HG02623 (cell line): ENCODE results near the gene AFAP1L2.

ENCODE experiments used
- ATAC-seq: cut with Tn5 transposase; IDR thresholded peaks from one replicate; pipeline ENCODE4 v1.9.1; 2021; ENCODE audit warnings: moderate library complexity; ENCODE audit not compliant: unreplicated experiment

The AFAP1L2 gene

DNA sequence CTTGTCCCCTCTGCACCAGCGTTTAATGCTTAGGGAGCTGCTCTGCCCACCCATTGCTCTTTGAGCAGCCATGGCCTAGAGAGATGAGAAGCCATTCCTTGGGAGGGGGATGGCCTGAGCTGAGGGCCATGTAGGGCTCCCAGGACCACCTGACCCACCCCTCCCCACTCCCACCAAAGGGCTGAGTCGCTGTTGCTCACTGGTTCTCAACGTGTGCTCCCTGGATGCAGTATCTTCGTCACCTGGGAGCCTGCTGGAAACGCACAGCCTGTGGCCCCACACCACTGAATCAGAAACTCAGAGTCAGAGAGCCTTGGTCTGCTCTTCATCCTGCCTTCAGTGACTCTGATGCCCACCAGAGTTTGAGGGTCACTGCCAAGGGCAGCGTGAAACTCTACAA lies 128.2 kb downstream of the AFAP1L2 start:
- no peak for ATAC-seq

DNA sequence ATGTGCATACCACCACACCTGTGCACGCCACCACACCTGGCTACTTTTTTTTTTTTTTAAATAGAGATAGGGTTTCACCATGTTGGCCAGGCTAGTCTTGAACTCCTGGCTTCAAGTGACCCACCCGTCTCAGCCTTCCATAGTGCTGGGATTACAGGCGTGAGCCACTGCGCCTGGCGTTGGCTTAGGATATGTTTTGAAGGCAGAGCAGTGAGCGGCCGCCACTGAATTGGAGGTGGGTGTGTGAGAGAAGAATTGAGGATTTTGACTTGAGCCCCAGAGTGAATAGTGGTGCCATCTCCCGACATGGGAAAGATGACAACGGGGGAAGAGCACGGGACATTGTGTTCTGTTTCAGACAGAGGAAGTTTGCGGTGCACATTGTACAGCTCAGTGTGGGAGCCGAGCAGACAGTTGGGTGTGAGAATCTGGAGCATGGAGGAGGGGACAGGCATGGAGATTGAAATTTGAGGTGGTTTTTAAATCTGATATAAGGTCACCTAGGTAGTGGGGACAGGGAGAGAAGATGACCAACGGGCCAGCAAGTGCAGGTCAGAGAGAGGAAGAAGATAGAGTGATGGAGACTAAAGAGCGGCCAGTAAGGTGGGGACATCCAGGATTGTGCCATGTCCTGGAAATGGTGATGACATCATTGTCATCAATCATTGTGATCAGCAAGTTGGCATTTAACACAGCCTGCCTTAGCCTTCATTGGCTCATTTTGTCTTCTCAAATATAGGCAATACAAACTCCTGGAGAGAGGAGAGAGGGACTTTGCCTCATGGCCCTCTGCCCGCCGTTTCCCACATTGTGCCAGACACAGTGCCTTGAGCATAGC lies 129.5 kb downstream of the AFAP1L2 start:
- no peak for ATAC-seq

DNA sequence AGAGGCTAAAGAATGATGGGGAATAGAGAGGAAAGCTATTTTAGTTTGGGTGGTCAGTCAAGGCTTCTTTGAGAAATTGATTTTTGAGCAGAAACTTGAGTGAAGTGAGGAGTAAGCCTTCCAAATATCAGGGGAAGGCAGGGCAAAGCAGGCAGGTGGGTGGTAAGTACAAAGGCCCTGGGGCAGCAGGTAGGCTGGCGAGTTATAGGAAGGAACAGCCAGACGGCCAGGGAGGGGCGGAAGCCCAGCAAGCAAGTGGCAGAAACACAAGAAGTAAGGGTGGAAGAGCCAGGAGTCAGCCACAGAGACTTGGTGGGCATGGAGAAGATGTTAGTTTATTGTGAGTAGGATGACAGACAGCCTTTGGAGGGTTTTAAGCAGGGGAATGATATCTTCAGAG lies 130.4 kb downstream of the AFAP1L2 start:
- no peak for ATAC-seq

- no peak for ATAC-seq
Measured at GRCh38 chr10:114272696-114273095, 131.6 kb downstream of the AFAP1L2 start.

- no peak for ATAC-seq
Measured at GRCh38 chr10:114271779-114272167, 132.5 kb downstream of the AFAP1L2 start.

DNA sequence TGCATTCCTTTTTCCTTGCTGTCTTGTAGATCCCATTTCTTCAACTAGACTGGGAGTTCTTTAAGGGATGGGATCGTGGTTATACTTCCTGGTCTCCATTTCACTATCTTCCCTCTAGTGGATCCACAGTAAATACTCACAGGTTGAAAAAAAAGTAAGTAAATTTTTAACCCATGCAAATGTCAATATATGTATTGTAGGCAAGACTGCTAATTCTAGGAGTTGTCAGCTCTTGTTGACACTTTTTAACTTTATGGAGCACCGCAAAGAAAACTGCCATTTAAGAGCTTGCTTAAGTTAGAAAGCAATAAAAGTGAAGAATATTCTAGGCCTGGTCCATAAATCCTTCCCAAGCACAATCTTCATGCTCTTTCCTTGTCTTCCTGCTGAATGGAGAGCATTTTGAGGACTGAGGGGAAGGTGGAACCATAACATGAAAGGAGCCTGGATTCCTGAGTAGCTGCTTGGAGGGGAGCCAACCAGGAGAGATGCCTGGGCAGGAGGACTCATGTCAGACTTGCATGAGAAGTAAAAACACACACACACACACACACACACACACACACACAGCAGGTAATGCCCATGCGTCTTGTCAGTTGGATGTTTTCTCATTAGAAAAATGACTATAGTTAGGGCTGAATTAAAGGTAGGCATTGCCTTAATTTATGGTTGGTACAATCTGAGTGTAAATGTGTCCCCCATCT lies 133.1 kb downstream of the AFAP1L2 start:
- no peak for ATAC-seq

GRCh38 chr10:114266521-114266920 lies 137.8 kb downstream of the AFAP1L2 start:
- ATAC-seq: no peak

- ATAC-seq: no peak
Measured at GRCh38 chr10:114265392-114266053, 138.8 kb downstream of the AFAP1L2 start.

GRCh38 chr10:114262496-114262895 lies 141.8 kb downstream of the AFAP1L2 start:
- ATAC-seq: no peak

DNA sequence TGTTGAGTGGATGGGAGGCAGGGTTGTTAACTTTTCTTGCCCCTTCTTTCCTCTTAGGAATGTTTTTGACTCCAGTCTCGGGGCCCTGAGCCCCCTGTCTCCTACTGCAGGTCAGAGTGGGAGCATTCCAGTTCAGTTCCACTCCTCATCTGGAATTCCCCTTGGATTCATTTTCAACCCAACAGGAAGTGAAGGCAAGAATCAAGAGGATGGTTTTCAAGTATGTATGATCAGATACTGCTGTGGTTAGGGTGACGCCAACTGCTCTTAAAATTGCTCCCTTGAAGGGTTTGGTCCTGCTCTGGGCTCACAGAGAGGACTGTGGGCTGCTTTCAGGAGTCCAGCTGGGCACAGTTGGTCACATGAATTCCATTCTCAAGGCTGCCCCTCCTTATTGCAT lies 143.2 kb downstream of the AFAP1L2 start:
- no peak for ATAC-seq

GRCh38 chr10:114260366-114260765 lies 143.9 kb downstream of the AFAP1L2 start:
- ATAC-seq: no peak

- no peak for ATAC-seq
Measured at GRCh38 chr10:114259824-114260223, 144.5 kb downstream of the AFAP1L2 start.

DNA sequence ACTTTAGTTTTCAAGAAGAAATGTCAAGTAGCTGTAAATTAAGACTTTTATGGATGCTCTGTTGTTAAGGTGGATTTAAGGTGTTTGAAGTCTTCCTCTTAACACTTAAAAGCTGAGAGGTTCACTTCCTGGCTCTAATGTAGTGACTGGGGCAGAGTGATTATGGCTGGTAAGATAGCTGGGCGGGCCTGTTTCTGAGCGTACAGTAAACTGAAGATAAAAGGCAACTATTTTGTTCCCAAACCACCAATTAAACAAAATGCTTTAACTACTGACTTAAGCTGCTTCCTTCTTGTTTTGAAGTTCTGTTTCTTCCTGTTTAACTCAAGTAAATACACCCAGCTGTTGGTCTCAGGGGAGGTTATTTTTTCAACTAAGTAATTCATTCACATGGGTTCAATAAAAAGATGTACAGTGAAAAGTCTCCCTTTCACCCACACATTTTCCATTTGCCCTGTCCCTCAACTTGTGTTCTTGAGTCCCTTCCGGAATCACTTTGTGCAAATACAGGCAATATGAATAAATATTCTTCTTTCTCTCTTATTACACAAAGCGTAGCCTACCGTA lies 145.9 kb downstream of the AFAP1L2 start:
- no peak for ATAC-seq

- no peak for ATAC-seq
Measured at GRCh38 chr10:114257498-114257897, 146.8 kb downstream of the AFAP1L2 start.

GRCh38 chr10:114256822-114257221 lies 147.5 kb downstream of the AFAP1L2 start:
- ATAC-seq: no peak

DNA sequence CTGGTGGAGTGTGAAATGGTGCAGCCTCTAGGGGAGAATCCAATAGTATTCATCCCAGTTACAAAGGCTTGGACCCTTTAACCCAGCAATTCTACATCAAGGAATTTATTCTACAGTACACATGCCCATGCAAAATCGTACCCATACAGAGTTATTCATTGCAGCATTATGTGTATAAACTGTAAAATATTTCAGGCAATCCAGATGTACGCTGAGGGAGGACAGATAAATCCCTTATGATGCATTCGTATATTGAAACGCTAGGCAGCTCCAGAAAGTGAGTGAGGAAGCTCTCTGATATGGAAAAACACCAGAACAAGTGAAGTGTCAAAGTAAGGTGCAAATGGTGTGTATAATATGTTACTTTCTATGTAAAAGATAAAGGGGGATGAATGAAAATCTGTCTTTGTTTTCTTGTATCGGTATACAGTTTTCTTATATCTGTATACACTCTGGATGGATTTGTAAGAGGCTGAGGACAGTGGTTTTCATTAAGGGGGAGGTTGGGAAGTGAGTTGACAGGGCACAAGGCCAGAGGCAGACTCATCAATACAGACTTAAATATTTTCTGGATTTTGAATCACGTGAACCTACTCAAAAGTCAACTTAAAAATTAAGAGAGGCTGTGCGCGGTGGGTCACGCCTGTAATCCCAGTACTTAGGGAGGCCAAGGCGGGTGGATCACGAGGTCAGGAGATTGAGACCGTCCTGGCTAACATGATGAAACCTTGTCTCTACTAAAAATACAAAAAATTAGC lies 148.1 kb downstream of the AFAP1L2 start:
- no peak for ATAC-seq

GRCh38 chr10:114255227-114255626 lies 149.1 kb downstream of the AFAP1L2 start:
- no peak for ATAC-seq

DNA sequence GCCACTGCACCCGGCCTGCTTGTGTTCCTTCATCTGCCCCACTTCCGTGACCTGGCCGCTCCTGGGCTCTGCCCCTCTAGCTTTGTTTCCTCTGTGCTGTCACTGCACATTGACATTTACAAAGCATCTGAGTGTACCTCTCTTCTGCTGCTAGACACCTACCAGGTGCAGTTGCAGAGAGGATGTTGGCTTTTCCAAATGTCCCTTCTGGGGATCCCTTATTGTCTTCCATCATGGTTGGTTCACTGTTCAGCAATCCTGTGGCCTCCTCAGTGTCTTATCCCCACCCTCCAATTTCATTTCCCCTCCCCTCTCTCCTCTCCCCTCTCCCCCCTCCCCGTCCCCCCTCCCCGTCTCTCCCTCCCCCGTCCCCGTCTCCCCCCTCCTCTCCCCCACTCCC lies 151.4 kb downstream of the AFAP1L2 start:
- no peak for ATAC-seq

DNA sequence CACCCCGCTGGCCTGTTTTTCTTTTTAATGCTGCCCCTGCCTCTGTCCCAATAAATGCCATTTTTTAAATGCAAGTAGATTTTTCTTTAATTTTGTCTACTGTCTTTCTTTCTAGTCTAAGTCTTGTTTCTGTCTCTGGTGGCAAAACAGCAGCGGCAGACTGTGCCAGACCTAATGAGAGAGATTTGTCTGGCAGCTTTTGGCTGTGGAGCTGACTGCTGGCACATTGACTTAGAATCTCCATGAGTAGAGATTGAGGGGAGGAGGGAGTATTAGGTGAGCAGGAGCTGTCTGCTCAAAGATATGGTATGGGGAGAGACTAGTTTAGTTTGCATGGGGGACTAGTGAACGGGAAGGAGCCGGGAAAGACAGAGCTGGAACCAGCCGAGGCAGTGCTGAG lies 152.2 kb downstream of the AFAP1L2 start:
- no peak for ATAC-seq

DNA sequence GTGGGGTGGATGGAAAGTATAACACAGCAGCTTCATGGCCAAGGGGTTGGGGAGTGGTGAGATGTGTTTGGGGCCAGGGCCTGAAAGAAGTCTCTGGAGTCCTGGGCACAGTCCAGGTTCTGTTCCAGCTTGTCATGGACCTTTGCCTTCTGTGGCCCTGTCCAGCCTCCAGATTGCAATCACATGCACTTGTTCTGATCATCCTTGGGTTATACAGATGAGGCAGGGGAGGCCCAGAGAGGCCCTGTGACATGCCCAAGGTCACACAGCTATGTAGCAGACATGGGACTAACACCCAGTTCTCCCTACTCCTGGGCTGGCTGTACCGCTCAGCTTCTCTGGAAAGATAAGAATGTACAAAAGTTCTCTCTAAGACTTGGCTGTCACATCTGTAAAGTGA lies 153.6 kb downstream of the AFAP1L2 start:
- ATAC-seq: no peak

DNA sequence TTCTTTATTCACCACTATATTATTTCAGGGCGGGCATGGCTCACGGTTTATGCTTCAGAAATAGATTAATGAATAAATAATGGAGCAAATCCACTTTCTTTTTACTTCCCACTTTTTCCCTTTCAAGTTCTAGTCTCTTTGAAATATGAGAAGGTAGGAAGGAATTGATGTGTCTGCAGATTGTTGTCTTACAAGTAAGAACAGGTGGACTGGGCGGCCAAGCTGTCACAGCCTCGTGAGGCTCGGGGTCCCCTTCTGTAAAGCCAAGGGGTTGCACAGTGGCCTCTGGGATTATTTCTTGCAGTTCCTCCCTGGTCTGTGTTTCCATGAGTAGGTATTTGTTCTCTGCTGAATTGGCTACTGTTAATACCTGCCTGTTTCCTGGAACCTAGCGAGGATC lies 154.1 kb downstream of the AFAP1L2 start:
- no peak for ATAC-seq
